IMR-90 (cell line): ENCODE results near the gene NRP2. TPM values are rescaled to one million over a fixed set of nuclear protein-coding genes. Genes with fewer than 3 reads are reported as not detected.

ENCODE experiments used
- ATAC-seq: fragments of 200-7000 bp; cut with Tn5 transposase; 2 replicates; pipeline ENCODE4 v1.9.1; 2020; ENCODE audit warnings: low read depth, mild to moderate bottlenecking, moderate library complexity
- BruUV-seq: library from RNA; stranded (reverse); fragments of 400-500 nt; replicated peaks from 2 replicates; lab custom pipeline; 2021; lab: Mats Ljungman, UMichigan
- CTCF ChIA-PET: fragments of 300-600 bp; formaldehyde crosslinking; extraction: SDS; loops from one replicate; lab custom pipeline; 2021; ENCODE audit warnings: antibody characterized with exemption; lab: Yijun Ruan, JAX
- POLR2A ChIA-PET: fragments of 300-600 bp; sonication (Branson Sonifier 250); formaldehyde crosslinking; loops from one replicate; lab custom pipeline; 2022; ENCODE audit warnings: antibody characterized with exemption; ENCODE audit not compliant: unreplicated experiment; lab: Charles Lee
- DNase-seq: peaks from one replicate; pipeline ENCODE4 v3.0.0; 2013
- H2AFZ ChIP-seq: replicated peaks from 2 replicates; pipeline ENCODE3; 2013; ENCODE audit warnings: low read length, mild to moderate bottlenecking; ENCODE audit not compliant: poor library complexity
- H2AK5ac ChIP-seq: 2 replicates; pipeline ENCODE4 v1.6.1; 2013; ENCODE audit warnings: low read depth, low read length, inconsistent platforms
- H2AK9ac ChIP-seq: replicated peaks from 2 replicates; pipeline ENCODE3; 2013; ENCODE audit warnings: mild to moderate bottlenecking, low read depth, low read length, moderate library complexity; ENCODE audit not compliant: poor library complexity
- H2BK120ac ChIP-seq: 2 replicates; pipeline ENCODE4 v1.6.1; 2013; ENCODE audit warnings: low read depth, low read length, inconsistent platforms
- H2BK15ac ChIP-seq: 3 replicates; pipeline ENCODE4 v1.6.1; 2013; ENCODE audit warnings: low read depth, low read length, inconsistent platforms
- H2BK20ac ChIP-seq: 2 replicates; pipeline ENCODE4 v1.6.1; 2013; ENCODE audit warnings: low read depth, mild to moderate bottlenecking, inconsistent platforms, low read length, moderate library complexity
- H2BK5ac ChIP-seq: 2 replicates; pipeline ENCODE4 v1.6.1; 2013; ENCODE audit warnings: mild to moderate bottlenecking, low read depth, low read length, inconsistent platforms; ENCODE audit not compliant: poor library complexity, severe bottlenecking
- H3K14ac ChIP-seq: replicated peaks from 2 replicates; pipeline ENCODE4 v1.6.1; 2013; ENCODE audit warnings: low read depth, low read length, inconsistent platforms
- H3K18ac ChIP-seq: 2 replicates; pipeline ENCODE4 v1.6.1; 2013; ENCODE audit warnings: low read depth, low read length, control low read depth
- H3K23ac ChIP-seq: 2 replicates; pipeline ENCODE4 v1.6.1; 2013; ENCODE audit warnings: low read depth, low read length, inconsistent platforms
- H3K27ac ChIP-seq: 2 replicates; pipeline ENCODE4 v1.5.1; 2013; ENCODE audit warnings: mild to moderate bottlenecking, control low read depth, low read length; ENCODE audit not compliant: insufficient read depth
- H3K27me3 ChIP-seq: 2 replicates; pipeline ENCODE4 v1.6.1; 2013; ENCODE audit warnings: low read length; ENCODE audit not compliant: control insufficient read depth, insufficient read depth
- H3K36me3 ChIP-seq: 2 replicates; pipeline ENCODE4 v1.6.1; 2013; ENCODE audit warnings: low read length, mixed read lengths; ENCODE audit not compliant: control insufficient read depth, insufficient read depth
- H3K4ac ChIP-seq: 2 replicates; pipeline ENCODE4 v1.6.1; 2013; ENCODE audit warnings: low read depth, low read length, inconsistent platforms
- H3K4me1 ChIP-seq: 2 replicates; pipeline ENCODE4 v1.6.1; 2013; ENCODE audit warnings: low read length, mixed read lengths; ENCODE audit not compliant: control insufficient read depth, insufficient read depth
- H3K4me2 ChIP-seq: 2 replicates; pipeline ENCODE4 v1.6.1; 2013; ENCODE audit warnings: low read depth, mild to moderate bottlenecking, control low read depth, low read length, moderate library complexity
- H3K4me3 ChIP-seq: 2 replicates; pipeline ENCODE4 v1.5.1; 2013; ENCODE audit warnings: low read depth, mild to moderate bottlenecking, control low read depth, low read length, moderate library complexity; ENCODE audit not compliant: insufficient read depth
- H3K56ac ChIP-seq: 2 replicates; pipeline ENCODE4 v1.6.1; 2013; ENCODE audit warnings: low read length, inconsistent platforms; ENCODE audit not compliant: insufficient read depth; ENCODE audit errors: extremely low read depth
- H3K79me1 ChIP-seq, 2 experiments: 2 replicates each; pipeline ENCODE4 v1.6.1; 2013; ENCODE audit warnings: low read length in 2 of 2, inconsistent platforms in 1 of 2, low read depth in 1 of 2
- H3K9ac ChIP-seq: 2 replicates; pipeline ENCODE4 v1.6.1; 2013; ENCODE audit warnings: low read depth, low read length, control low read depth
- H3K9me1 ChIP-seq: 2 replicates; pipeline ENCODE4 v1.6.1; 2013; ENCODE audit warnings: low read length, inconsistent platforms; ENCODE audit not compliant: insufficient read depth
- H3K9me3 ChIP-seq: 2 replicates; pipeline ENCODE4 v1.6.1; 2013; ENCODE audit warnings: low read length; ENCODE audit not compliant: control insufficient read depth, insufficient read depth
- H4K20me1 ChIP-seq: 2 replicates; pipeline ENCODE4 v1.6.1; 2013; ENCODE audit warnings: low read length, inconsistent platforms; ENCODE audit not compliant: insufficient read depth
- H4K5ac ChIP-seq: 2 replicates; pipeline ENCODE4 v1.6.1; 2013; ENCODE audit warnings: mild to moderate bottlenecking, low read depth, low read length, control low read depth
- H4K8ac ChIP-seq, 2 experiments: 2 replicates each; pipeline ENCODE4 v1.6.1; 2013; ENCODE audit warnings: low read depth in 2 of 2, low read length in 2 of 2, control low read depth in 1 of 2, inconsistent platforms in 1 of 2
- H4K91ac ChIP-seq: 2 replicates; pipeline ENCODE4 v1.6.1; 2013; ENCODE audit warnings: low read depth, low read length, inconsistent platforms; ENCODE audit not compliant: insufficient read depth
- CEBPB ChIP-seq: IDR thresholded peaks from 2 replicates; pipeline ENCODE4 v1.6.1; 2012; ENCODE audit warnings: low read depth, low read length, improper control_type of control experiment
- MAZ ChIP-seq: IDR thresholded peaks from 2 replicates; pipeline ENCODE4 v1.6.1; 2012; ENCODE audit warnings: low read depth, mild to moderate bottlenecking, low read length, improper control_type of control experiment, moderate library complexity, borderline replicate concordance
- MXI1 ChIP-seq: IDR thresholded peaks from 2 replicates; pipeline ENCODE4 v1.6.1; 2012; ENCODE audit warnings: low read depth, mild to moderate bottlenecking, low read length, moderate library complexity, borderline replicate concordance
- POLR2A ChIP-seq: IDR thresholded peaks from 2 replicates; pipeline ENCODE4 v1.6.1; 2012; ENCODE audit warnings: mild to moderate bottlenecking, low read depth, low read length
- RAD21 ChIP-seq: IDR thresholded peaks from 2 replicates; pipeline ENCODE4 v1.6.1; 2012; ENCODE audit warnings: low read length, improper control_type of control experiment
- RCOR1 ChIP-seq: IDR thresholded peaks from 2 replicates; pipeline ENCODE4 v1.6.1; 2012; ENCODE audit warnings: mild to moderate bottlenecking, low read length, improper control_type of control experiment; ENCODE audit not compliant: insufficient replicate concordance
- SMC3 ChIP-seq: fragments of 150-350 bp; IDR thresholded peaks from 2 replicates; pipeline ENCODE4 v1.6.1; 2016; ENCODE audit warnings: low read depth, mild to moderate bottlenecking, antibody characterized with exemption, low read length, moderate library complexity
- WGBS, 2 experiments: methylation state at CpG; one replicate each; pipeline versions ENCODE4 v1.1.5 to v1.1.7; 2013; ENCODE audit warnings: missing lambda C conversion rate in 2 of 2; ENCODE audit not compliant: insufficient read length in 1 of 2; ENCODE audit errors: extremely low coverage in 2 of 2; 5-methylcytosine and 5-hydroxymethylcytosine counted together
- dilution Hi-C: fragments of 300-500 bp; cut with HindIII; formaldehyde crosslinking; loops from one replicate; pipeline ENCODE4 v1.14.3; 2018; ENCODE audit warnings: low sequenced_read_pairs; ENCODE audit not compliant: unreplicated experiment
- in situ Hi-C: fragments of 300-500 bp; cut with MboI; formaldehyde crosslinking; loops from 3 replicates; pipeline ENCODE4 v1.14.3; 2019; ENCODE audit warnings: low sequenced_read_pairs, inconsistent platforms, mixed read lengths
- intact Hi-C: fragments of 100-400 bp; cut with micrococcal nuclease; formaldehyde crosslinking; loops from 2 replicates; pipeline ENCODE4 v1.10.0; 2022
- polyA plus RNA-seq, 3 experiments: library from polyadenylated mRNA; depleted of rRNA; stranded (reverse); fragments of >200 nt; gene quantifications; 2 replicates each; pipeline ENCODE4 v1.2.3, GENCODE V29; 2012; ENCODE audit warnings: low replicate concordance in 1 of 3
- total RNA-seq: library from RNA; depleted of rRNA; stranded (reverse); fragments of >200 nt; gene quantifications from 2 replicates; pipeline ENCODE4 v1.2.3, GENCODE V29; 2012
- TF ChIP-seq, protein P1 (sequence below): conservative IDR thresholded peaks from 2 replicates; pipeline ENCODE4 v1.5.1; 2012; ENCODE audit warnings: mild to moderate bottlenecking, low read depth, low read length, improper control_type of control experiment
- TF ChIP-seq, protein P2 (sequence below): fragments of 150-350 bp; IDR thresholded peaks from 2 replicates; pipeline ENCODE4 v1.6.1; 2016; ENCODE audit warnings: low read depth, mild to moderate bottlenecking, low read length, moderate library complexity, borderline replicate concordance

The NRP2 gene
- total and polyA plus RNA-seq, 2 of the 4 experiments (the other 2 are of a cell fraction): 46.4 to 51.3 TPM

DNA sequence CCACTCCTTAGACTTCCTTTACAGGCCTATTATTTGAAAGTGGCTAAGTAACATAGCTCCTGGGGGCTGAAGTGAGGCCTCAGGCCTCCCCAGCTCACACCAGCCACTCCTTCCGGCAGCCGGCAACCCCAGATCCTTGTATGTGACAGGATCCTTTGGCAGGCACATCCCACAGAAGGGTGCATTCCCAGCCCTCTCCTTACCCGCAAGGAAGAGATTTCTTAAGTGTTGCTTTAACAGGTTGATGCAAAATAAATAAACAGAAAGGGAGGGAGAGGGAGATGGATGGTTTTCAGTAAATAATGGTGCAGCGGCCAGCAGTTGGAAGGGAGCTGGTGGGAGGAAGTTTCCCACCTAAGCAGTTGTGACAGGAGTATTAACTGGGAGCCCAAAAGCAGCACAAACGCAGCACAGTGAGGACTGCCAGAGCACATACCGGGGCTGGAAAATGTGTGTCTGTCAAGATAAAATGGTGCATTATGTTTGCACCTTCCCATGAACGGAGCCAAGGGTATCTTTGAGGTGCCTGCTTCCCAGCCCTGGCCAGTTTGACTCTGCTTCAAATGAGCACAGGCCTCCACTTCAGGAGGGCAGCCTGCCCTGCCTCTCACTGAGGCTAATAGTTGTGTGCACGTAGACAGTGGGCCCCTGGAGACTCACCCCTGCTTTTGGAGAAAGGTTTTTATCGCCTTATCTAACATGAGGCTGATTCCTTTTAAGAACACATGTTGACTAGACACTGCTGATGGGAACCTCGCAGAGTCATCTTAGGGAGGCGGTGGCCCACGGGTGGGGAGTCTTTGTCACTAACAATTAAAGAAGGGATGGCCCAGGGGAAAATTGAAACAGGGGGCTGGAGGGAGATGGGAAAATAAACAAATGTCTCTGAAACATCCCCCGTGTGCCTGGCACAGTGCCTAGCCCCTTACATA, 32.8 kb downstream of the NRP2 start (continued):
- TF ChIP-seq MXI1: no peak

DNA sequence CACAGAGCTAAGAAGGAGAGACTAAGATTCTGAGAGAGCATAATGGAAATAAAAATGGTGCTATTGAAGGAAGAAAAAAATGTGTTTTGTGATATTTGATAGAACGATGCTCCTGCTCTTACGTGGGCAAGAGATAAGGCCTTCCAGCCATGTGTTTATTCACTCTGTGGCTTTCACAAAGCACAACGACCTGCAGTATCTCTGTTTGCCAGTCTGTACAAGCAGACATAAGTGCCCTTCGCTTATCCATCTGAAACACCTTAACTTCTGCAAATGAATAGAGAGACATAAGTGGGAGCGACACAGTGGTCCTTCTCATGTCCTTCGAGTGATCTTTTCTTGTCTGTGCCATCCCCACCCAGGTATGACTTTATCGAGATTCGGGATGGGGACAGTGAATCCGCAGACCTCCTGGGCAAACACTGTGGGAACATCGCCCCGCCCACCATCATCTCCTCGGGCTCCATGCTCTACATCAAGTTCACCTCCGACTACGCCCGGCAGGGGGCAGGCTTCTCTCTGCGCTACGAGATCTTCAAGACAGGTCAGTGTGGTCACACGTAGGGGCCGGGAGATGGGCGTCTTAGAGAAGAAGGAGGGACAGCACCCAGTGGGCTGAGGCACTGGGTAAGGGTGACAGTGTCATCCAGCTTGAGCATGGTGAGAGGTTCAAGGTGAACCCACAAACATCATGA, 33.7 kb downstream of the NRP2 start:
- TF ChIP-seq, protein P1, sequence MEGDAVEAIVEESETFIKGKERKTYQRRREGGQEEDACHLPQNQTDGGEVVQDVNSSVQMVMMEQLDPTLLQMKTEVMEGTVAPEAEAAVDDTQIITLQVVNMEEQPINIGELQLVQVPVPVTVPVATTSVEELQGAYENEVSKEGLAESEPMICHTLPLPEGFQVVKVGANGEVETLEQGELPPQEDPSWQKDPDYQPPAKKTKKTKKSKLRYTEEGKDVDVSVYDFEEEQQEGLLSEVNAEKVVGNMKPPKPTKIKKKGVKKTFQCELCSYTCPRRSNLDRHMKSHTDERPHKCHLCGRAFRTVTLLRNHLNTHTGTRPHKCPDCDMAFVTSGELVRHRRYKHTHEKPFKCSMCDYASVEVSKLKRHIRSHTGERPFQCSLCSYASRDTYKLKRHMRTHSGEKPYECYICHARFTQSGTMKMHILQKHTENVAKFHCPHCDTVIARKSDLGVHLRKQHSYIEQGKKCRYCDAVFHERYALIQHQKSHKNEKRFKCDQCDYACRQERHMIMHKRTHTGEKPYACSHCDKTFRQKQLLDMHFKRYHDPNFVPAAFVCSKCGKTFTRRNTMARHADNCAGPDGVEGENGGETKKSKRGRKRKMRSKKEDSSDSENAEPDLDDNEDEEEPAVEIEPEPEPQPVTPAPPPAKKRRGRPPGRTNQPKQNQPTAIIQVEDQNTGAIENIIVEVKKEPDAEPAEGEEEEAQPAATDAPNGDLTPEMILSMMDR: 0 out of 2 replicates have a peak, but pooled peaks have one; percentile 4
- TF ChIP-seq, protein P2, sequence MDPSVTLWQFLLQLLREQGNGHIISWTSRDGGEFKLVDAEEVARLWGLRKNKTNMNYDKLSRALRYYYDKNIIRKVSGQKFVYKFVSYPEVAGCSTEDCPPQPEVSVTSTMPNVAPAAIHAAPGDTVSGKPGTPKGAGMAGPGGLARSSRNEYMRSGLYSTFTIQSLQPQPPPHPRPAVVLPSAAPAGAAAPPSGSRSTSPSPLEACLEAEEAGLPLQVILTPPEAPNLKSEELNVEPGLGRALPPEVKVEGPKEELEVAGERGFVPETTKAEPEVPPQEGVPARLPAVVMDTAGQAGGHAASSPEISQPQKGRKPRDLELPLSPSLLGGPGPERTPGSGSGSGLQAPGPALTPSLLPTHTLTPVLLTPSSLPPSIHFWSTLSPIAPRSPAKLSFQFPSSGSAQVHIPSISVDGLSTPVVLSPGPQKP: no peak
- TF ChIP-seq MAZ (no peak), CEBPB (no peak), POLR2A (no peak), RCOR1 (no peak), RAD21 (no peak), SMC3 (no peak)
- H2AFZ ChIP-seq: no peak overlapping the region
- BruUV-seq: no TSS peak
- peaks cover 28% of the 10 kb centered on the region for H3K4me1 ChIP-seq
- no peak overlapping the region for H3K4me3 ChIP-seq
- no peaks in the 10 kb centered on the region for H4K20me1 ChIP-seq
- CTCF ChIA-PET: no interaction called here
- H2BK15ac ChIP-seq: no peak overlapping the region
- no peak overlapping the region for H3K27ac ChIP-seq
- DNase-seq: no peak
- no peak overlapping the region for H2BK20ac ChIP-seq
- peak overlapping the region; percentile 44; the same call in 1 of the 2 replicates for H2AK5ac ChIP-seq
- in situ Hi-C loops (no loop called here), intact Hi-C loops (no loop called here), dilution Hi-C loops (no loop called here)
- POLR2A ChIA-PET: no interaction called here
- no peak overlapping the region; the same call in 1 of the 2 replicates for H4K91ac ChIP-seq
- no peak overlapping the region for H3K4me2 ChIP-seq
- no peak overlapping the region for H2BK5ac ChIP-seq
- no peak overlapping the region for H3K14ac ChIP-seq
- peaks cover 19 to 40% of the 10 kb centered on the region in 2 experiments for H3K79me1 ChIP-seq
- H3K9me3 ChIP-seq: no peaks in the 10 kb centered on the region
- H4K8ac ChIP-seq: no peak overlapping the region
- H3K36me3 ChIP-seq: peaks cover 15% of the 10 kb centered on the region; the same call in 1 of the 2 replicates
- 93% methylated on average over 7 of the region's 20 CpGs; no CpG with 5 or more reads in 1 of the 2 experiments for WGBS, 2 experiments
- H3K9ac ChIP-seq: no peak overlapping the region
- H2BK120ac ChIP-seq: no peak overlapping the region
- H4K5ac ChIP-seq: no peak overlapping the region
- no peak overlapping the region for H2AK9ac ChIP-seq
- H3K23ac ChIP-seq: no peak overlapping the region
- no peak overlapping the region for H3K18ac ChIP-seq
- H3K4ac ChIP-seq: no peak overlapping the region
- peaks cover 19% of the 10 kb centered on the region; the same call in 1 of the 2 replicates for H3K9me1 ChIP-seq
- H3K56ac ChIP-seq: no peak overlapping the region
- H3K27me3 ChIP-seq: no peaks in the 10 kb centered on the region
- no peak for ATAC-seq
